ENCODE measurements around the gene ZBTB8OS. TPM values are rescaled to one million over a fixed set of nuclear protein-coding genes. Genes with fewer than 3 reads are reported as not detected.
"Not testable (repeated sequence)": the region's sequence is repeated elsewhere in the genome, so short reads cannot be mapped to it uniquely, and the experiment has no call there.

ZBTB8OS gene
- total RNA-seq = 10 to 100 TPM; 31.7 to 37.8 TPM
- long read RNA-seq, donor 1, partial matches to known transcripts = 0 of 13 reads
- long read RNA-seq, donor 1, other reads (novel, unspliced or antisense) = 12 of 13 reads
- long read RNA-seq, donor 2, transcript ZBTB8OS-208 (7 exons, 1,601 nt) = major isoform, 7 of 27 reads
- long read RNA-seq, donor 2, partial matches to known transcripts = 0 of 27 reads
- long read RNA-seq, donor 2, other reads (novel, unspliced or antisense) = 14 of 27 reads

DNA sequence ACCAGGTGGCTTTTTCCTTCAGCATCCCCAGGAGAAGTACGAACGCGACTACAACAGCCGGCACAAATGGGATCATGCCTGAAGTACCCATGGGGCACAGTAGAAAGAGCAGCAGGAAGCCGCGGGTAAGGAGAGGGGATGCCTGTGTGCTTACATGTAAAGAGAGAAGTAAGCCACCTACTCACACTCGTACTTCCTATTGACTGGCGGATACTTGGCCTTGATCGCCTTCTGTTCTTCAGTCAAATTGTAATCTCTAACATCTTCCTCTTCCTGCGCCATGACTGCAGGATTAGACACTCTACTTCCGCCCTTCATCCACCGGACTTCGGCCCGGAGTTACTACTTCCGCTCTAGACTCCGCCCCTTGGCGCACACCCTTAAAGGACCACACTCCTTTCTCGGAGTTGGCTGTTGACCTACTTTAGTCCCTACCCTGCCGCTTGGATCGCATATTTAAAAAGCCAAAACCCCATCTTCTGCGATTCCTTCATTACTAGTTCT, at the start of gene ZBTB8OS:
Gene ZBTB8OS (minus strand): TSS at position 303 of the 504 bp plus-strand sequence. CDS start 21 bp downstream, at position 282.
- intact Hi-C loops (cut with DNase I) = no loop called here
- DNase-seq (ENCODE audit: low spot score) = peak; percentile 96

GRCh38 chr1:32696996-32697395, 46.6 kb upstream of the ZBTB8OS start:
- peak; percentile 57 for DNase-seq (ENCODE audit: low spot score)
- intact Hi-C loops (cut with DNase I) = not testable (repeated sequence)

DNA sequence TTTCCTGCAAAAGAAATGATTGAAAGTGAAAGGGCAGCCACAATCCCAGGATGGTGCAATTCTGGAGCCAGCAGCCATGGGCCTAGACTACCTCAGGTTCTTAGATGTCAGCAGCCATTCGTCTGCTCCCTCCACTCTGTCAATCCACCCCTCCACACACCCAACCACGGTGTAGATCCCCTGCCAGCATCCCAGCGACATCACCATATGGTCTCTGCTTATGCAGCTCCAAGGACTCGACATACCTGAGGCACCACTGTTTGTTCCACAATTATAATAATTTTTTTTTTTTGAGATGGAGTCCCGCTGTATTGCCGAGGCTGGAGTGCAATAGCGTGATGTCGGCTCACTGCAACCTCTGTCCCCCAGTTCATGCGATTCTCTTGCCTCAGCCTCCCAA, 45.7 kb upstream of the ZBTB8OS start:
- intact Hi-C loops (cut with DNase I) = no loop called here
- DNase-seq (ENCODE audit: low spot score) = peak; percentile 37

GRCh38 chr1:32695098-32695904, 45.0 kb upstream of the ZBTB8OS start:
- intact Hi-C loops (cut with DNase I) = no loop called here

GRCh38 chr1:32693455-32694174, 43.3 kb upstream of the ZBTB8OS start:
- peak; percentile 35 for DNase-seq (ENCODE audit: low spot score)

More at GRCh38 chr1:32695098-32695904, 45.0 kb upstream of the ZBTB8OS start:
- DNase-seq (ENCODE audit: low spot score) = peak; percentile 94

DNA sequence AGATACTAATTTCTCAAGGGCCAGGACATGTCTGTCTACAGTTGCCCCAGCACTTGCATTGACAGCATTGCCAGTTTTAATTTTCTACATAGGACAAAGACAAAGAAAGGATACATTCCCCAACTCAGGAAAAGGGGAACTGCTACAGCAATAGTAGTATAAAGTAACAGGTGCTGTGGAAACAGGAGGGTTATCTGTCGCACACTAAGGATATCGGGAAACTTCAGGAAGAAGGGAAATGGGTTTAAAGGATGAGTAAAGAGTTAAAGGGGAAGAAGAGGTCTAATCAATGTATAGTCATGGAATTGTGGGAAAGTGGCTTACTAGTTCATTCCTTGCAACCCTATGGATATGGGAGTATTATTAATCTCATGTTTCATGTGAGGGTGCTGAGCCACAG, 36.0 kb upstream of the ZBTB8OS start:
- DNase-seq (ENCODE audit: low spot score) = no peak
- intact Hi-C loops (cut with DNase I) = no loop called here

More at GRCh38 chr1:32693455-32694174, 43.3 kb upstream of the ZBTB8OS start:
- intact Hi-C loops (cut with DNase I) = no loop called here

- no peak for DNase-seq (ENCODE audit: low spot score)
- intact Hi-C loops (cut with DNase I) = no loop called here
Observed at GRCh38 chr1:32685498-32685897, 35.1 kb upstream of the ZBTB8OS start.

DNA sequence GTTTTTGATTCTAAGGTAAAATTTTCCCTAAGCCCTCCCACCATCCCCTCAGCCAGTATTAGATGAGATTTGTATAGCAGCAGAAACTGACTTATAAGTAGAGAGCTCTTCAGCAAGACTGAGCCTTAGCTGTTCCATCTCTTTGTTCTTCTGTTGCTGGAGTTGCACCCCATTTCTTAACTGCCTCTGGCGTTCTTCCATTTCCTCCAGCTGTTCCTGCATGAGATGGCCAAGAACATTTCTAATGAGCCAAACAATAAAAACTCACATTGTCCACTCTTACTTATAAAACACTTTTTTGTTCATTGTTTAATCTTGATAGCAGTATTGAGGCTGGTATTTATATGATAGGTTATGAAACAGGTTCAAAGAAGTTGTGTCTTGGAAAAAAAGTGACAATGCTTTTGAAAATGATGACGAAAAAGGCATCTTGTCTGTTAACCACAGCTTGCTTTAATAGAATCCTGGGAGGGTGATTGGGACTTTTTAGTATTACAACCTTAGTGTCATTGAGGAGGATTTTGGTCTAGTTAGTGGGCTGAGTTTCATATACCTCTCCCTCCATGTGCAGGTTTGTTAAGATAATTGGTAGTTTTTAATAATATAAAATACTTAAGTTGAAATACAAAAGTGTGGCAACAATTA, 33.9 kb upstream of the ZBTB8OS start:
- peak; percentile 23 for DNase-seq (ENCODE audit: low spot score)
- intact Hi-C loops (cut with DNase I) = no loop called here

DNA sequence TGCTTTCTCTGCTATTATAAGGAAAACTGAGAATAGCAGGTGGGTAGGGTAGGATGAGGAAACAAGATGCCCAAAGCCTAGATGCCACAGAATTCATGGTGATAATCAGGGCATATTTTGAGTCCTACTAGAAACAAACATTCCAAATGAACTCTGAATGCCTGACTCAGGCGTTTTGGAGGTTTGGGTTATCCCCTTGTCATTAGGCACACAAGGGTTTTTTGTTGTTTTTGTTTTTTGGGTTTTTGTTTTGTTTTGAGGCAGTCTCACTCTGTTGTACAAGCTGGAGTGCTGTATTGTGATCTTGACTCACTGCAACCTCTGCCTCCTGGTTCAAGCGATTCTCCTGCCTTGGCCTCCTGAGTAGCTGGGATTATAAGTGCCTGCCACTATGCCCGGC, 33.0 kb upstream of the ZBTB8OS start:
- intact Hi-C loops (cut with DNase I) = no loop called here
- DNase-seq (ENCODE audit: low spot score) = no peak

DNA sequence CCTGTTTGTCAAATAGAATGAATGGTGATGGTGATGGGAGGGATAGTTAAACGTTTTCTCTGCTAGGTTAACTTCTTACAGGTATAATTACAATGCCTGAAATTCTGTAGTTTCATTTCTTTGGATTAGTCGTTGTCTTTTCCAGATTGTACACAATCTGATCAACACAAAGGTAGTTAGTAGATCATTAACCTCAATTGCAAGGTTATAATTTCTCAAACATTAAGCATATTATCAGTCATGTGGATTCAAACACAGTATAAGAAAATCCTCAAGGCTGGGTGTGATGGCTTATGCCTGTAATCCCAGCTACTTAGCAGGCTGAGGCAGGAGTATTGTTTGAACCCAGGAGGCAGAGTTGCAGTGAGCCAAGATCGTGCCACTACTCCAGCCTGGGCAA, 31.6 kb upstream of the ZBTB8OS start:
- intact Hi-C loops (cut with DNase I) = no loop called here
- DNase-seq (ENCODE audit: low spot score) = no peak

- no peak for DNase-seq (ENCODE audit: low spot score)
- intact Hi-C loops (cut with DNase I) = no loop called here
Observed at GRCh38 chr1:32681509-32681908, 31.2 kb upstream of the ZBTB8OS start.

GRCh38 chr1:32680642-32681041, 30.3 kb upstream of the ZBTB8OS start:
- intact Hi-C loops (cut with DNase I) = no loop called here
- no peak for DNase-seq (ENCODE audit: low spot score)

- intact Hi-C loops (cut with DNase I); DNase-seq (ENCODE audit: low spot score): not testable (repeated sequence)
Observed at GRCh38 chr1:32679993-32680392, 29.6 kb upstream of the ZBTB8OS start.

DNA sequence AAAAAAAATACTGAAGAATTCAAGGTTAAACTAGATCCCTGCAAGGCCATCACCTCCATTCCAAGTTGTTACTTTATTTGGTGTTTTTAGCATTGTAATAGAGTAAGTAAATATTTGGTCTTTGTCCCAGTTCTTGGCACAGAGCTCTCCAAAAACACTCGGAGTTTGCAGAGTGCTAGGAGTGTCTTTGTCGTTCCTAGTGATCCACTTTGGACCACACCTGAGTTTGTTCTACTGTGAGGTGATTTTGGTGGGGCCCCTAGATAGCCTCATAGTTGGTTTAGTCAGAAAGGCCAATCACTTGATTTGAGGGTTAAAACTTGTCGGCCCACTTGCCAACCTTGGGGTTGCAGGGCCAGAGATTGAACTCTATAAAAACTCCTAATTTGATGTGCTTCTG, 26.6 kb upstream of the ZBTB8OS start:
- intact Hi-C loops (cut with DNase I) = no loop called here
- DNase-seq (ENCODE audit: low spot score) = no peak

- DNase-seq (ENCODE audit: low spot score); intact Hi-C loops (cut with DNase I): not testable (repeated sequence)
Observed at GRCh38 chr1:32668716-32669115, 18.4 kb upstream of the ZBTB8OS start.

GRCh38 chr1:32666901-32667566, 16.7 kb upstream of the ZBTB8OS start:
- no peak for DNase-seq (ENCODE audit: low spot score)
- intact Hi-C loops (cut with DNase I) = no loop called here

DNA sequence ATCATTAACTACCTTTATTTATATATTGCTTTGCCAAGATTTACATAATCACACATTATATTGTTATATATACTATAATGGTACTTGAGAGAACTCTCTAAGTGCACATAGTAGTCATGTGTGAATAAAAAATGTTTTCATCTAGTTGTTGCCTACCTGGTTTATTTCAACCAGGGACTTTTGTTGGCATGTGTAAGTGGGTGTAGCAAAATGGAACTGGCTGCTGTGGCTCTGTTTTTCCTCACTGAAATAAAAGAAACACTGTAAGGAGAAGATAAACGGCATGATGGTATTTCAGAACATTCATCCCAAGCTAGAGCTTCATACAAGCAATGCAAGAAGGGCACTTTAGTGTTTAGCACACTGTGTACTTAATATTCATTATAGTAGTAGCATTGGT, 15.6 kb upstream of the ZBTB8OS start:
- no peak for DNase-seq (ENCODE audit: low spot score)
- intact Hi-C loops (cut with DNase I) = no loop called here

DNA sequence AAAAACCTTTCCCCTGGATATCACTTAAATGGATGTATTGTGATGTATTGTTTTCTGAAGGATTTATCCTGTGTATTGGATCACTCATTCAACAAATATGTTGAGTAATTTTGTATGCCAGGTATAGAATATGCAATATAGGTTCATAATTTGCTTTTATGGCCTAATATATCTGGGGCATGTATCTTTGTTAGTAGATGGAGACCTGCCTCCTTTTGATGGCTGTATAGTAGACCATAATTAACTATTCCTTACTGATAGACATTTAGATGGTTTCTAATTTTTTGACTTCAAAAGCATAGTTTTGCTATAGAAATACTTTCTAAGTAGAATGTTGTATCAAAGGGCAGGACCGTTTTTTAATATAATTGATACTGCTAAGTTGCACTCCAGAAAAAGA, 9.2 kb upstream of the ZBTB8OS start:
- DNase-seq (ENCODE audit: low spot score) = no peak
- intact Hi-C loops (cut with DNase I) = no loop called here
